Osteoblast (primary cell): ENCODE results near the gene TMEM129. TPM values are rescaled to one million over a fixed set of nuclear protein-coding genes. Genes with fewer than 3 reads are reported as not detected.

ENCODE experiments used
- DNase-seq: peaks from one replicate; pipeline ENCODE4 v3.0.0; 2011; ENCODE audit warnings: low spot score, mixed read lengths; ENCODE audit not compliant: insufficient read length; ENCODE audit errors: missing footprints
- H2AFZ ChIP-seq: 2 replicates; pipeline ENCODE4 v1.6.0; 2011; ENCODE audit warnings: mild to moderate bottlenecking, low read length
- H3K27ac ChIP-seq: 2 replicates; pipeline ENCODE4 v1.5.1; 2011; ENCODE audit warnings: mild to moderate bottlenecking, low read depth, low read length, moderate library complexity
- H3K27me3 ChIP-seq: 2 replicates; pipeline ENCODE4 v1.6.0; 2012; ENCODE audit warnings: mild to moderate bottlenecking, control low read depth, inconsistent platforms, low read length, moderate library complexity; ENCODE audit not compliant: insufficient read depth
- H3K36me3 ChIP-seq: 2 replicates; pipeline ENCODE4 v1.5.1; 2011; ENCODE audit warnings: mild to moderate bottlenecking, low read length, control low read depth, moderate library complexity; ENCODE audit not compliant: insufficient read depth
- H3K4me1 ChIP-seq: 2 replicates; pipeline ENCODE4 v1.5.1; 2011; ENCODE audit warnings: mild to moderate bottlenecking, low read length, control low read depth, moderate library complexity; ENCODE audit not compliant: insufficient read depth
- H3K4me2 ChIP-seq: 2 replicates; pipeline ENCODE4 v1.6.0; 2011; ENCODE audit warnings: mild to moderate bottlenecking, low read length; ENCODE audit not compliant: insufficient read depth
- H3K4me3 ChIP-seq: fragments of 200-600 bp; sonication (generic); 3 replicates; pipeline ENCODE4 v1.5.1; 2012; ENCODE audit warnings: mild to moderate bottlenecking, low read length, inconsistent platforms; ENCODE audit not compliant: insufficient read depth
- H3K79me2 ChIP-seq: 2 replicates; pipeline ENCODE4 v1.6.0; 2012; ENCODE audit warnings: mild to moderate bottlenecking, low read length, control low read depth, inconsistent platforms; ENCODE audit not compliant: insufficient read depth
- H3K9me3 ChIP-seq: 2 replicates; pipeline ENCODE4 v1.5.1; 2011; ENCODE audit warnings: low read depth, low read length, control low read depth
- H4K20me1 ChIP-seq: 2 replicates; pipeline ENCODE4 v1.6.0; 2012; ENCODE audit warnings: mild to moderate bottlenecking, low read length, control low read depth; ENCODE audit not compliant: insufficient read depth
- total RNA-seq: library from RNA; depleted of rRNA; stranded (reverse); fragments of >200 nt; gene quantifications from 2 replicates; pipeline ENCODE4 v1.2.3, GENCODE V29; 2012
- TF ChIP-seq, protein P1 (sequence below): IDR thresholded peaks from 2 replicates; pipeline ENCODE4 v1.5.1; 2011; ENCODE audit warnings: mild to moderate bottlenecking, low read depth, low read length, moderate library complexity; ENCODE audit errors: extremely low read depth

Gene TMEM129
- total RNA-seq, 1 donor, result 38.0 TPM

DNA sequence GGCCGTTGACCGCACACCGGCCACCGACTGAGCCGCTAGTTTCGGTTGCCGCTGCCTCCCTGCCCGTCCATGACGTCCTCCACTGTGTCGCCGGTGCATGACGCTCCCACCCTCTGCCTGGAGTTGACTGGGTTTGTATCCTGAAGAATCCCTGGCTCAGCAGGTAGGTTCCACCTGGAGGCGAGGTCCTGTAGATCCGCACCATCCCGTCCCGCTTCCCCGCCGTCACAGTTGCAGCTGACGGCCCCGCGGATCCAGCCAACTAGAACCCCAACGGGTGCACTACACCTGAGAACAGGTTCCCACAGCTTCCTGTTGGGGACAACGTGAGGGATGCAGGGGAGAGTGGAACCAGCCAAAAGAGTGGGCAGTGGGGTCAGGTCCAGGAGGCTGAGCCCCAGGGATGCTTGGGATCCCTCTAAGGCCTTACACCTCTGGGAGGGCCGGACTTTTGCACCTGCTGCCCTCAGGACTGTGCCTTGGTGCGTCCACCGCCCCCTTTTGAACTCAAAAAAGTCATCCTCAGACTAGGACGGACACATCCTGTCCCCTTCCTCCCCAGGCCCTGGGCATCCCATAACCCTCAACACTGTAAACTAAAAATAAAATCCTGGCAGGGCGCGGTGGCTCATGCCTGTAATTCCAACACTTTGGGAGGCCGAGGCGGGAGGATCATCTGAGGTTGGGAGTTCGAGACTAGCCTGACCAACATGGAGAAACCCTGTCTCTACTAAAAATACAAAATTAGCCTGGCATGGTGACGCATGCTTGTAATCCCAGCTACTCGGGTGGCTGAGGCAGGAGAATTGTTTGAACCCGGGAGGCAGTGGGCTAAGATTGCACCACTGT lies 7.9 kb downstream of the TMEM129 start:
- Histone ChIP-seq H3K9me3 (no peaks in the 10 kb centered on the region), H3K4me2 (peak overlapping the region; percentile 97), H2AFZ (peak overlapping the region; percentile 91), H3K79me2 (peaks cover 63% of the 10 kb centered on the region), H3K36me3 (peaks cover 15% of the 10 kb centered on the region), H4K20me1 (peaks cover 35% of the 10 kb centered on the region), H3K4me1 (peaks cover 8% of the 10 kb centered on the region), H3K27me3 (no peaks in the 10 kb centered on the region), H3K4me3 (peak overlapping the region; percentile 79), H3K27ac (peak overlapping the region; percentile 92)
- no peak for DNase-seq
- TF ChIP-seq, protein P1, sequence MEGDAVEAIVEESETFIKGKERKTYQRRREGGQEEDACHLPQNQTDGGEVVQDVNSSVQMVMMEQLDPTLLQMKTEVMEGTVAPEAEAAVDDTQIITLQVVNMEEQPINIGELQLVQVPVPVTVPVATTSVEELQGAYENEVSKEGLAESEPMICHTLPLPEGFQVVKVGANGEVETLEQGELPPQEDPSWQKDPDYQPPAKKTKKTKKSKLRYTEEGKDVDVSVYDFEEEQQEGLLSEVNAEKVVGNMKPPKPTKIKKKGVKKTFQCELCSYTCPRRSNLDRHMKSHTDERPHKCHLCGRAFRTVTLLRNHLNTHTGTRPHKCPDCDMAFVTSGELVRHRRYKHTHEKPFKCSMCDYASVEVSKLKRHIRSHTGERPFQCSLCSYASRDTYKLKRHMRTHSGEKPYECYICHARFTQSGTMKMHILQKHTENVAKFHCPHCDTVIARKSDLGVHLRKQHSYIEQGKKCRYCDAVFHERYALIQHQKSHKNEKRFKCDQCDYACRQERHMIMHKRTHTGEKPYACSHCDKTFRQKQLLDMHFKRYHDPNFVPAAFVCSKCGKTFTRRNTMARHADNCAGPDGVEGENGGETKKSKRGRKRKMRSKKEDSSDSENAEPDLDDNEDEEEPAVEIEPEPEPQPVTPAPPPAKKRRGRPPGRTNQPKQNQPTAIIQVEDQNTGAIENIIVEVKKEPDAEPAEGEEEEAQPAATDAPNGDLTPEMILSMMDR, result no peak

DNA sequence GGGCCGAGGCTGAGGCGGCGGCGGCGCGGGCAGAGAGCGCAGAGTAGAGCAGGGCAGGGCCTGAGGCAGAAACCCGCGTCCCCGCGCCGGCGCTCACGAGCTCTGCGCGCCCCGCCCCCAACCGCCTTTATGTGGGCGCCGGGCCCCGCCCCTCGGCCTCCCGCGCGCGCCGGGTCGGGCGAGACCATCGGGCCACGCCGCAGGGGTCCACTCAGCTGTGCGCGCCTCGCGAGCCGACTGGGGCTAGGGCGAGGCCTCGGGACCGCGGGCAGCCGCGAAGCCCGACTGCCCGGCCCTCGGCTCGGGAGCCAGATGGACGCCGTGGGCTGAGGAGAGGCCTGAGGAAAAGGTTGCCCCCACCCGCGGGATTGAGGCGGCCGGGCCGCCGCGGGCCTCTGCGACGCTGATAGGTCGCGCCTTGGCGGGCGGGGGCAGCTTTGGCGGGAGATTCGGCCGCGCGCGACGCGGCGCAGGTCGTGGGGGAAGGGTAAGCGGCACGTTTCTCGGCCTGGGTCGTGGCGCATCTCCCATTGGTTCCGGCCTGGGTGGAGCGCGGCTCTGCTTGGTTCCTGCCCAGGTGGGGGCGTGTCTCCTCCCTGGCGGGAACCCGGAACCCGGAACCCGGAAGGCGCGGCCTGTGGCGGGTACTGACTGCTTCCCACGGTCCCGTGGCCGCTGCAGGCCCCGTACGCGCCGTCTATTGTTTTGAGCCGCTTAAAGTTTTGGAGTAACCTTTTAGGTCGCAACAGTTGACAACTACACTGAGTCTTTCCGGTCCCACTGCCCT lies 8.7 kb downstream of the TMEM129 start, which contains the start of gene SLBP:
Gene SLBP, minus strand, starts transcription at position 104 of the 787 bp plus-strand sequence. CDS start 131 bp downstream, outside the sequence.
- Histone ChIP-seq H3K27ac (peak within 1 kb of the TSS; percentile 92), H4K20me1 (peaks cover 30% of the 10 kb centered on the region), H2AFZ (peak within 1 kb of the TSS; percentile 91), H3K27me3 (no peaks in the 10 kb centered on the region), H3K4me3 (peak within 1 kb of the TSS; percentile 79), H3K9me3 (no peaks in the 10 kb centered on the region), H3K36me3 (peaks cover 15% of the 10 kb centered on the region), H3K4me1 (peaks cover 8% of the 10 kb centered on the region), H3K79me2 (peaks cover 63% of the 10 kb centered on the region), H3K4me2 (peak within 1 kb of the TSS; percentile 97)
- TF ChIP-seq, protein P1, result no peak
- peak; percentile 99 for DNase-seq

DNA sequence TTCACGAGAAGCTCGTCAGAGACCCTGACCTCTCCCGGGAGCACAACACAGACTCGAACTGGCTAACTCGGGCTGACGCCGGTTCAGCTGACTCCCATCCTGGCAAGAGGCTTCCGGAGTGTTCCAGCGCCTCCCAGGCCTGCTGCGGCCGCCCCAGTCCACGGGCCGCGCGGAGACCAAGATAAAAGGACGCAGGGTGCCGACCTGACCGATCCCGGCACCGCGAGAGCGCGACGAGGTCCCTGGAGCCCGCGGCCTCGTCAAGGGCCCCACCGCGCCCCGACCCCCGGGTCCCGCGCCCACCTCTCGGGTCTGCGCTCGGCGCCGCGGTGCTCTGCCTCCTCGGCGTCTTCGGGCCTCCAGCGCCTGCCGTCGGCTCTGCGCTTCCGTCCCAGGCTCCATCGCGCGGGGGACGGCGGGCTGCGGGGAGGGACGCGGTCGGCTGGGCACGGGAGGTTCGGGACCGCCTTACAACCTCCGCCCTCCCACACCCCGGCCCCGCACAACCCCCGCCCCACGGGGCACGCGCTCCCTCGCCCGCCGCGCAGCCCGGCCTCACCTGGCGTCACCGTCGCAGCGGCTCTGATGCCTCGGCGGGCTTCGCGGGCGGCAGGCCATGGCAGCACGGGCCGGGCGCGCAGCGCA lies 9.4 kb downstream of the TMEM129 start:
- Histone ChIP-seq H3K4me1 (peaks cover 8% of the 10 kb centered on the region), H3K27ac (peak overlapping the region; percentile 92), H3K4me2 (peak overlapping the region; percentile 97), H3K9me3 (no peaks in the 10 kb centered on the region), H3K27me3 (no peaks in the 10 kb centered on the region), H3K79me2 (peaks cover 57% of the 10 kb centered on the region), H3K36me3 (peaks cover 14% of the 10 kb centered on the region), H4K20me1 (peaks cover 26% of the 10 kb centered on the region), H3K4me3 (peak overlapping the region; percentile 79), H2AFZ (peak overlapping the region; percentile 86)
- TF ChIP-seq, protein P1, result no peak
- DNase-seq, result peak; percentile 97
